Endothelial cell (in vitro differentiated cells): Measurements from ENCODE around the gene TAGLN3. TPM values are rescaled to one million over a fixed set of nuclear protein-coding genes. Genes with fewer than 3 reads are reported as not detected.

Experiments used
- DNase-seq: peaks from one replicate; pipeline ENCODE4 v3.0.0; 2021; ENCODE audit warnings: low spot score
- H3K27ac Mint-ChIP-seq: one replicate; pipeline ENCODE4 v1.8.0; 2021; ENCODE audit warnings: mixed read lengths, inconsistent platforms; ENCODE audit not compliant: unreplicated experiment
- H3K27me3 Mint-ChIP-seq: one replicate; pipeline ENCODE4 v1.8.0; 2021; ENCODE audit warnings: mild to moderate bottlenecking, moderate library complexity, mixed read lengths, inconsistent platforms; ENCODE audit not compliant: unreplicated experiment
- H3K36me3 Mint-ChIP-seq: one replicate; pipeline ENCODE4 v1.8.0; 2021; ENCODE audit warnings: mild to moderate bottlenecking, low read depth, mixed read lengths, inconsistent platforms; ENCODE audit not compliant: unreplicated experiment
- H3K4me1 Mint-ChIP-seq: one replicate; pipeline ENCODE4 v1.8.0; 2021; ENCODE audit warnings: mild to moderate bottlenecking, mixed read lengths, inconsistent platforms; ENCODE audit not compliant: unreplicated experiment
- H3K4me3 Mint-ChIP-seq: one replicate; pipeline ENCODE4 v1.8.0; 2021; ENCODE audit warnings: mild to moderate bottlenecking, mixed read lengths, inconsistent platforms; ENCODE audit not compliant: unreplicated experiment
- H3K9me3 Mint-ChIP-seq: one replicate; pipeline ENCODE4 v1.8.0; 2021; ENCODE audit warnings: mixed read lengths, inconsistent platforms; ENCODE audit not compliant: unreplicated experiment
- total RNA-seq: library from RNA; stranded (reverse); fragmentation: NEBNext Ultra II Directional; extraction: Animal tissue kit (Norgen Biotek cat#: 25700); gene quantifications from one replicate; pipeline ENCODE4 v1.2.1, GENCODE V29; 2021; ENCODE audit not compliant: unreplicated experiment
- TF ChIP-seq, protein P1 (sequence below): fragments of 200-600 bp; sonication (generic); IDR thresholded peaks from one replicate; pipeline ENCODE4 v1.5.0; 2021; ENCODE audit warnings: antibody characterized with exemption; ENCODE audit not compliant: unreplicated experiment

The TAGLN3 gene
- total RNA-seq, 1 donor from 2014 or later, result 0.72 TPM

DNA sequence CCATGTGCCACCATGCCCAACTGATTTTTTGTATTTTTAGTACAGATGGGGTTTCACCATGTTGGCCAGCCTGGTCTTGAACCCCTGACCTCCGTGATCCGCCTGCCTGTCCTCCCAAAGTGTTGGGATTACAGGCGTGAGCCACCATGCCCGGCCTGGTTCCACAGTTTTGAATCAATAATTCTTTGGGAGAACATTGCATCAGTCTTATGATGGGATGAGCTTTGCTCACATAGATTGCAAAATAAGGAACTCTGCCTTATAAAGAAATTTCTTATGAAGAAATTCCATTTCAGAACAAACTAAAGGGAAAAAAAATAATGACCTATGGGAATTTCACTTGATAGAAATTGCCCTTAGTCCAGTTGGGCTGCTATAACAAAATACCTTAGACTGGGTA lies 20.0 kb downstream of the TAGLN3 start:
- Mint-ChIP-seq H3K4me3 (no peak overlapping the region), H3K36me3 (no peaks in the 10 kb centered on the region), H3K27me3 (peaks cover 4% of the 10 kb centered on the region), H3K27ac (no peak overlapping the region), H3K9me3 (no peaks in the 10 kb centered on the region), H3K4me1 (no peaks in the 10 kb centered on the region)
- DNase-seq, result no peak
- TF ChIP-seq, protein P1, sequence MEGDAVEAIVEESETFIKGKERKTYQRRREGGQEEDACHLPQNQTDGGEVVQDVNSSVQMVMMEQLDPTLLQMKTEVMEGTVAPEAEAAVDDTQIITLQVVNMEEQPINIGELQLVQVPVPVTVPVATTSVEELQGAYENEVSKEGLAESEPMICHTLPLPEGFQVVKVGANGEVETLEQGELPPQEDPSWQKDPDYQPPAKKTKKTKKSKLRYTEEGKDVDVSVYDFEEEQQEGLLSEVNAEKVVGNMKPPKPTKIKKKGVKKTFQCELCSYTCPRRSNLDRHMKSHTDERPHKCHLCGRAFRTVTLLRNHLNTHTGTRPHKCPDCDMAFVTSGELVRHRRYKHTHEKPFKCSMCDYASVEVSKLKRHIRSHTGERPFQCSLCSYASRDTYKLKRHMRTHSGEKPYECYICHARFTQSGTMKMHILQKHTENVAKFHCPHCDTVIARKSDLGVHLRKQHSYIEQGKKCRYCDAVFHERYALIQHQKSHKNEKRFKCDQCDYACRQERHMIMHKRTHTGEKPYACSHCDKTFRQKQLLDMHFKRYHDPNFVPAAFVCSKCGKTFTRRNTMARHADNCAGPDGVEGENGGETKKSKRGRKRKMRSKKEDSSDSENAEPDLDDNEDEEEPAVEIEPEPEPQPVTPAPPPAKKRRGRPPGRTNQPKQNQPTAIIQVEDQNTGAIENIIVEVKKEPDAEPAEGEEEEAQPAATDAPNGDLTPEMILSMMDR, result no peak

DNA sequence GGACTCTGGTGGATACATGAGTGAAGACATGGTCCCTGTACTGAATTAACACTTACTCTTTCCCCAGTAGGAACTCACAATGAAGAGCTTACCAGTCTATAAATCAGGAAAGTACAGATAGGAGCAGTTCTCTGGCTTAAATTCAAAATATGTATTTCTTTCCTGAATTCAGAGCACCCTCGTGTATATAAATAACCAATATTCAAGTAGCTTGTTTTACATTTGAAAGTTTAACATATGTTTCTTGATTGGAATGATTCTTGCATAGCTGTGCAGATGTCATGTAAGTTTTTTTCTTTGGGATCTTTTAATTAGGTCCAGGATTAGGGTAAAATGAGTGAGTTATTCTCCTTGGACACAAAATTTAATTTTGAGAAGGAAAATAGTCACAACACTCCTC lies 21.0 kb downstream of the TAGLN3 start:
- no peaks in the 10 kb centered on the region for H3K36me3 Mint-ChIP-seq
- no peaks in the 10 kb centered on the region for H3K4me1 Mint-ChIP-seq
- no peak overlapping the region for H3K27ac Mint-ChIP-seq
- H3K27me3 Mint-ChIP-seq, result peaks cover 4% of the 10 kb centered on the region
- H3K4me3 Mint-ChIP-seq, result no peak overlapping the region
- no peaks in the 10 kb centered on the region for H3K9me3 Mint-ChIP-seq
- TF ChIP-seq, protein P1, result no peak
- DNase-seq, result no peak

- no peak for DNase-seq
- no peaks in the 10 kb centered on the region for H3K4me1 Mint-ChIP-seq
- H3K9me3 Mint-ChIP-seq, result no peaks in the 10 kb centered on the region
- H3K27ac Mint-ChIP-seq, result no peak overlapping the region
- TF ChIP-seq, protein P1, result no peak
- peaks cover 4% of the 10 kb centered on the region for H3K27me3 Mint-ChIP-seq
- no peak overlapping the region for H3K4me3 Mint-ChIP-seq
- no peaks in the 10 kb centered on the region for H3K36me3 Mint-ChIP-seq
Measured at GRCh38 chr3:112020674-112021085, 22.0 kb downstream of the TAGLN3 start.

DNA sequence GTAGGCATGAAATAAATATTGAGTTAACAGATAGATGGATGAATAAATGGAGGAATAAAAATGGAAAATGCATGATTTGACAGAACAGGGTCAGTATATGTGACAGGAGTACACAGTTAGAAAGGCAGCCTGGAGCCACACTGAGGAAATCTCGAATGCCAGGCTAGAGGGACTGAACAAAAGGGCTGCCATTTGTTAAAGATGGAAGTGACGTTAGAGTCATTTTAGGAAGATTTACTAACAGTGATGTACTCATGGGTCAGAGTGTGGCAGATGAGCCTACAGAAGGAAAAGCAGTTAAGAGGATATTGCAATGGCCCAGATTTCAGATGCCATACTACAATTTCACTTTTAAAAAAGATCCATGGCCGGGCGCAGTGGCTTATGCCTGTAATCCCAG lies 28.4 kb downstream of the TAGLN3 start:
- DNase-seq, result no peak
- Mint-ChIP-seq H3K9me3 (no peaks in the 10 kb centered on the region), H3K4me3 (no peak overlapping the region), H3K27ac (no peak overlapping the region), H3K36me3 (no peaks in the 10 kb centered on the region), H3K4me1 (no peaks in the 10 kb centered on the region), H3K27me3 (no peaks in the 10 kb centered on the region)
- TF ChIP-seq, protein P1, result no peak

DNA sequence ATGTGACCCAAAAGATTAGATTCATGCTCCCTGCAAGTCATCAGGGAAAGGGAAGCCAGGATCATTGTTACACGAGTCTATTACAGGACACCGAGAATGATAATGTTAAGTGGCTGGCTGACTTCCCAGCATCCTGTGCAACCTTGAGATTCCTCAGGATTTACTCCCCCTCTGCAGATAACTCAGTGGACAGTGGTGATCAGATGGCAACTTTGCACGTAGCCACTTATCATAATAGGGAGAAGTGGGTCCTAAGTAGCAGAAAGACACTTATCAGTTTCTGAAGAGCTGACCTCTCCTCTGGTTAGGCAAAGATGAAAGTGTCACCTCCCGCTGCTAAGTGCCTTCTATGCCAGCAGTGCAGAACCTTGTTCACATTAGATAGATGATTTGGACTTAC lies 29.1 kb downstream of the TAGLN3 start:
- H3K4me3 Mint-ChIP-seq, result no peak overlapping the region
- no peaks in the 10 kb centered on the region for H3K36me3 Mint-ChIP-seq
- TF ChIP-seq, protein P1, result no peak
- no peak overlapping the region for H3K27ac Mint-ChIP-seq
- H3K4me1 Mint-ChIP-seq, result no peaks in the 10 kb centered on the region
- H3K27me3 Mint-ChIP-seq, result no peaks in the 10 kb centered on the region
- no peaks in the 10 kb centered on the region for H3K9me3 Mint-ChIP-seq
- DNase-seq, result no peak
